ENCODE data around the gene MAGI3. TPM values are rescaled to one million over a fixed set of nuclear protein-coding genes. Genes with fewer than 3 reads are reported as not detected.
"Not testable (repeated sequence)": the region's sequence is repeated elsewhere in the genome, so short reads cannot be mapped to it uniquely, and the experiment has no call there.

The MAGI3 gene
- total and polyA plus RNA-seq, 8 donors = 4.6 to 24.2 (median 15.6) TPM

- TF ChIP-seq CTCF (IDR thresholded peaks at IDR 0.05) = no peak
- intact Hi-C loops (cut with DNase I) = no loop called here
- H3K9me3 ChIP-seq = no peaks in the 10 kb centered on the region
- FAIRE-seq (no peak), DNase-seq (no peak), ATAC-seq (no peak)
- no peak overlapping the region for H3K27ac ChIP-seq
- H3K4me1 ChIP-seq = no peaks in the 10 kb centered on the region
- no peaks in the 10 kb centered on the region for H3K27me3 ChIP-seq
- WGBS, 2 donors = 88 to 94% methylated on average over 1 of the region's 1 CpG
- no peaks in the 10 kb centered on the region for H3K36me3 ChIP-seq
- no peak overlapping the region for H3K4me3 ChIP-seq
These were observed 161.4 kb downstream of the MAGI3 start for GRCh38 chr1:113551728-113552127.

- Histone ChIP-seq H3K4me1 (no peaks in the 10 kb centered on the region), H3K27ac (no peak overlapping the region), H3K4me3 (no peak overlapping the region), H3K27me3 (no peaks in the 10 kb centered on the region), H3K9me3 (no peaks in the 10 kb centered on the region), H3K36me3 (no peaks in the 10 kb centered on the region)
- FAIRE-seq (no peak), DNase-seq (no peak), ATAC-seq (no peak)
- TF ChIP-seq CTCF (IDR thresholded peaks at IDR 0.05) = no peak
- intact Hi-C loops (cut with DNase I) = no loop called here
- 89 to 92% methylated on average over 1 of the region's 1 CpG for WGBS, 2 donors
These were observed 161.9 kb downstream of the MAGI3 start for GRCh38 chr1:113552244-113552643.

- no peak for FAIRE-seq
- ATAC-seq = no peak
- 96 to 97% methylated on average over 2 of the region's 2 CpGs for WGBS, 2 donors
- no peak for TF ChIP-seq CTCF (IDR thresholded peaks at IDR 0.05)
- H3K9me3 ChIP-seq = no peaks in the 10 kb centered on the region
- no peaks in the 10 kb centered on the region for H3K36me3 ChIP-seq
- H3K27ac ChIP-seq = no peak overlapping the region
- no peaks in the 10 kb centered on the region for H3K4me1 ChIP-seq
- H3K4me3 ChIP-seq = no peak overlapping the region
- DNase-seq = no peak
- intact Hi-C loops (cut with DNase I) = no loop called here
- no peaks in the 10 kb centered on the region for H3K27me3 ChIP-seq
These were observed 166.9 kb downstream of the MAGI3 start for GRCh38 chr1:113557187-113557586.

- Histone ChIP-seq H3K4me3 (no peak overlapping the region), H3K36me3 (no peaks in the 10 kb centered on the region), H3K9me3 (no peaks in the 10 kb centered on the region), H3K4me1 (peaks cover 0 to 4% (median 0%) of the 10 kb centered on the region in 3 donors), H3K27me3 (no peaks in the 10 kb centered on the region), H3K27ac (no peak overlapping the region)
- intact Hi-C loops (cut with DNase I) = no loop called here
- FAIRE-seq (no peak), DNase-seq (no peak), ATAC-seq (no peak)
- no peak for TF ChIP-seq CTCF (IDR thresholded peaks at IDR 0.05)
These were observed 175.3 kb downstream of the MAGI3 start for GRCh38 chr1:113565621-113566020.

GRCh38 chr1:113567427-113567826 is 177.1 kb downstream of the MAGI3 start:
- ATAC-seq (no peak), FAIRE-seq (no peak), DNase-seq (no peak)
- no peaks in the 10 kb centered on the region for H3K36me3 ChIP-seq
- no peak overlapping the region for H3K27ac ChIP-seq
- intact Hi-C loops (cut with DNase I) = no loop called here
- H3K4me3 ChIP-seq = no peak overlapping the region
- no peaks in the 10 kb centered on the region for H3K27me3 ChIP-seq
- peaks cover 0 to 4% (median 0%) of the 10 kb centered on the region in 3 donors for H3K4me1 ChIP-seq
- H3K9me3 ChIP-seq = no peaks in the 10 kb centered on the region
- TF ChIP-seq CTCF (IDR thresholded peaks at IDR 0.05) = no peak

- WGBS, 2 donors = 92 to 97% methylated on average over 6 of the region's 6 CpGs
- H3K4me1 ChIP-seq; FAIRE-seq; DNase-seq; H3K4me3 ChIP-seq; H3K27ac ChIP-seq; H3K9me3 ChIP-seq; intact Hi-C loops (cut with DNase I); H3K36me3 ChIP-seq; H3K27me3 ChIP-seq; ATAC-seq: not testable (repeated sequence)
These were observed 185.5 kb downstream of the MAGI3 start for GRCh38 chr1:113575744-113576260.

All from pancreas (tissue), 10 donors.